B cell (primary cell): Measurements from ENCODE around the gene CD4. TPM values are rescaled to one million over a fixed set of nuclear protein-coding genes. Genes with fewer than 3 reads are reported as not detected.
A peak's percentile ranks its signal among the peaks of the same experiment; 100 is the strongest.

Experiments
- ATAC-seq: fragments of 200-7000 bp; cut with Tn5 transposase; one replicate; pipeline ENCODE4 v1.10.0; 2021; ENCODE audit warnings: low read depth, mild to moderate bottlenecking, moderate number of reproducible peaks, moderate library complexity
- CTCF ChIA-PET: fragments of 350-600 bp; sonication (Branson Sonifier 250); formaldehyde crosslinking; loops from one replicate; lab custom pipeline; 2021; ENCODE audit warnings: antibody characterized with exemption, inconsistent platforms; lab: Charles Lee
- POLR2A ChIA-PET: fragments of 350-600 bp; sonication (Branson Sonifier 250); formaldehyde crosslinking; loops from one replicate; lab custom pipeline; 2021; ENCODE audit warnings: antibody characterized with exemption; lab: Charles Lee
- DNase-seq: peaks from one replicate; pipeline ENCODE4 v3.0.0; 2013
- H2AFZ ChIP-seq: 2 replicates; pipeline ENCODE4 v1.6.1; 2012; ENCODE audit warnings: mild to moderate bottlenecking, low read depth, low read length; ENCODE audit not compliant: insufficient read depth, poor library complexity, severe bottlenecking
- H3K27ac ChIP-seq, 2 donors: 1 replicate in 1 of 2; 2 replicates in 1 of 2; pipeline ENCODE4 v1.5.1; 2012 to 2013; ENCODE audit warnings: low read length in 2 of 2, mild to moderate bottlenecking in 2 of 2, moderate library complexity in 1 of 2
- H3K27me3 ChIP-seq, 4 experiments: fragments of 200-600 bp in 1 of 4; sonication (generic) in 1 of 4; replicated peaks in 1 of 4; 1 replicate in 2 of 4; 2 replicates in 2 of 4; pipeline versions ENCODE4 v1.6.1 to v1.7.0; 2013 to 2016; ENCODE audit warnings: low read length in 3 of 4, mild to moderate bottlenecking in 2 of 4, mixed read lengths in 1 of 4, moderate library complexity in 1 of 4; ENCODE audit not compliant: insufficient read depth in 4 of 4, control insufficient read depth in 3 of 4; ENCODE audit errors: control extremely low read depth in 1 of 4
- H3K36me3 ChIP-seq, 2 experiments: replicated peaks in 1 of 2; 1 replicate in 1 of 2; 2 replicates in 1 of 2; pipeline versions ENCODE4 v1.6.1 to v1.7.1; 2013; ENCODE audit warnings: low read length in 1 of 2; ENCODE audit not compliant: insufficient read depth in 2 of 2, control insufficient read depth in 1 of 2; ENCODE audit errors: control extremely low read depth in 1 of 2, extremely low read depth in 1 of 2
- H3K4me1 ChIP-seq, 2 donors: fragments of 200-600 bp in 1 of 2; sonication (generic) in 1 of 2; 1 replicate in 1 of 2; 2 replicates in 1 of 2; pipeline versions ENCODE4 v1.5.1 to v1.6.1; 2013 to 2017; ENCODE audit warnings: low read length in 2 of 2; ENCODE audit not compliant: control insufficient read depth in 2 of 2, insufficient read depth in 2 of 2
- H3K4me2 ChIP-seq: replicated peaks from 2 replicates; pipeline ENCODE3; 2012; ENCODE audit warnings: mild to moderate bottlenecking, low read depth, low read length; ENCODE audit not compliant: poor library complexity, severe bottlenecking
- H3K4me3 ChIP-seq, 5 experiments: fragments of 200-600 bp in 1 of 5; sonication (generic) in 1 of 5; 1 replicate in 3 of 5; 2 replicates in 2 of 5; pipeline versions ENCODE4 v1.5.1 to v1.7.0; 2011 to 2016; ENCODE audit warnings: low read length in 4 of 5, mild to moderate bottlenecking in 4 of 5, low read depth in 2 of 5, control low read depth in 1 of 5, moderate library complexity in 1 of 5; ENCODE audit not compliant: insufficient read depth in 1 of 5; ENCODE audit errors: control extremely low read depth in 1 of 5, extremely low read depth in 1 of 5
- H3K79me2 ChIP-seq: fragments of 200-600 bp; sonication (generic); one replicate; pipeline ENCODE4 v1.6.0; 2016; ENCODE audit warnings: low read length; ENCODE audit not compliant: control insufficient read depth, insufficient read depth
- H3K9ac ChIP-seq: fragments of 200-600 bp; sonication (generic); 2 replicates; pipeline ENCODE4 v1.6.1; 2017; ENCODE audit warnings: mild to moderate bottlenecking, low read length, moderate library complexity
- H3K9me3 ChIP-seq, 3 donors: one replicate each; pipeline versions ENCODE4 v1.6.1 to v1.7.1; 2013; ENCODE audit warnings: low read length in 2 of 3; ENCODE audit not compliant: control insufficient read depth in 2 of 3, insufficient read depth in 1 of 3; ENCODE audit errors: control extremely low read depth in 1 of 3
- H4K20me1 ChIP-seq: 2 replicates; pipeline ENCODE4 v1.6.0; 2012; ENCODE audit warnings: mild to moderate bottlenecking, low read length; ENCODE audit not compliant: insufficient read depth, control insufficient read depth, poor library complexity, severe bottlenecking
- H3K27ac Mint-ChIP-seq: one replicate; pipeline ENCODE4 v1.8.0; 2021; ENCODE audit warnings: mixed read lengths
- H3K27me3 Mint-ChIP-seq: one replicate; pipeline ENCODE4 v1.8.0; 2021; ENCODE audit warnings: mixed read lengths
- H3K4me1 Mint-ChIP-seq: one replicate; pipeline ENCODE4 v1.8.0; 2021; ENCODE audit warnings: mixed read lengths
- H3K4me3 Mint-ChIP-seq: one replicate; pipeline ENCODE4 v1.8.0; 2021; ENCODE audit warnings: mixed read lengths
- H3K9me3 Mint-ChIP-seq: one replicate; pipeline ENCODE4 v1.8.0; 2022; ENCODE audit warnings: mixed read lengths; ENCODE audit not compliant: insufficient read depth
- EZH2 ChIP-seq: IDR thresholded peaks from 2 replicates; pipeline ENCODE4 v1.6.1; 2012; ENCODE audit warnings: borderline replicate concordance, low read depth, mild to moderate bottlenecking, moderate library complexity, low read length; ENCODE audit not compliant: insufficient read depth, poor library complexity, severe bottlenecking
- WGBS: methylation state at CpG from one replicate; pipeline ENCODE4 v1.1.5; 2013; ENCODE audit warnings: missing lambda C conversion rate; ENCODE audit not compliant: insufficient coverage; 5-methylcytosine and 5-hydroxymethylcytosine counted together
- intact Hi-C: fragments of 100-400 bp; cut with micrococcal nuclease; formaldehyde crosslinking; loops from one replicate; pipeline ENCODE4 v1.10.0; 2022
- polyA plus RNA-seq: library from polyadenylated mRNA; depleted of rRNA; stranded (reverse); fragments of >200 nt; gene quantifications from 2 replicates; pipeline ENCODE4 v1.2.3, GENCODE V29; 2012
- total RNA-seq, 2 donors: library from RNA; stranded (reverse); fragments of 120-200 nt in 1 of 2; gene quantifications; 1 replicate in 1 of 2; 2 replicates in 1 of 2; pipeline versions ENCODE4 v1.2.3 to v1.2.4, GENCODE V29; 2013 to 2022
- TF ChIP-seq, protein P1 (sequence below): fragments of 200-600 bp; IDR thresholded peaks from one replicate; pipeline ENCODE4 v1.8.0; 2022; ENCODE audit warnings: antibody characterized with exemption, mild to moderate bottlenecking

The CD4 gene
- total and polyA plus RNA-seq, 2 donors (not counting 1 experiment from before 2014, with no cell fraction given), result 0.49 to 2.2 TPM

DNA sequence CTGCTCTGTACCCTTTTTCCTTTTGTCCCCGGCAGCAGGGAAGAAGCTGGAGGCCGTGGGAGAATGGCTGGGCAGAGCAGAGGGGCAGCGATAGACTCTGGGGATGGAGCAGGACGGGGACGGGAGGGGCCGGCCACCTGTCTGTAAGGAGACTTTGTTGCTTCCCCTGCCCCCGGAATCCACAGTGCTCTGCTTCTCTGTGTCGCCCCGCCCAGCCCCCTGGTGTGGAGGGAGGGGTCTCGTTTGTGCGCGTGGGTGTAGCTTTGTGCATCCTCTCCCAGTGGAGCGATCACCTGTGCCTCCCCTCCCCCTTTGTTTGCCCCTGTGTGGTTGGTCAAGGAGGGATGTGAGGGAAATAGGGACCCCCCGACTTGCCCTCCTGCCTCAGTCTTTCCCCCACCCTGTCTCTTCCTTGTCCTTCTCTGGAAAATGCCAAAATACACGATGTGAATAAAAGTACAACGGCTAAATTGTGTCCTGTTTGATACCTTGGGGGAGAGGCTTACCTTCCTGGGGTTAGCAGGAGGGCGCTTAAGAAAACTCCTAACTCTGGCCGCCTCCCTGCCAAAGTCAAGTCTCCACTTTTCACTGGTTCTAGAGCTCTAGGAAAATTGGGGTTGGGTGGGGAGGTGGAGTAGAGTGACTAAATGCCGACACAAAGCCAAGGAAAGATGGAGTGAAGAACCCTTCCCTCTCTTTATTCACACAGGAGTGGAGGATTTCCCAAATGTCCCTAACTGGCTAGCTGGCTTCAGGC lies 77.0 kb downstream of the CD4 start:
- peak overlapping the region in 4 of 5 experiments; percentile 64 to 88 (median 76) for H3K4me3 ChIP-seq

More for the DNA sequence above, 77.0 kb downstream of the CD4 start:
- Histone ChIP-seq H3K27ac (peak overlapping the region; percentile 70 to 77), H3K9ac (peak overlapping the region; percentile 89), H3K4me1 (peaks cover 23 to 28% of the 10 kb centered on the region in 2 donors), H3K79me2 (peaks cover 12% of the 10 kb centered on the region), H2AFZ (peak overlapping the region; percentile 92), H3K27me3 (no peaks in the 10 kb centered on the region), H3K4me2 (peak overlapping the region; percentile 97), H4K20me1 (peaks cover 35% of the 10 kb centered on the region), H3K9me3 (no peaks in the 10 kb centered on the region), H3K36me3 (peaks cover 0 to 45% of the 10 kb centered on the region in 2 experiments)
- no peak for ATAC-seq
- no peaks in the 10 kb centered on the region for H3K9me3 Mint-ChIP-seq
- ChIA-PET POLR2A (interaction anchor here (0.5 to 5.5 kb wide), 4 partner anchors 13 to 241 kb away, joined by 3 to 49 read pairs (median 7); partner anchors contain the start of genes CDCA3 and USP5), CTCF (interaction anchor here (1.4 to 11.8 kb wide), 6 partner anchors 14 to 242 kb away, joined by 3 to 136 read pairs (median 6); partner anchors contain the start of genes C1RL, CDCA3 and USP5)
- DNase-seq, result no peak
- WGBS, result 92% methylated on average over 9 of the region's 19 CpGs
- H3K27me3 Mint-ChIP-seq, result no peaks in the 10 kb centered on the region
- intact Hi-C loops, result no loop called here
- no peak for TF ChIP-seq EZH2
- TF ChIP-seq, protein P1, sequence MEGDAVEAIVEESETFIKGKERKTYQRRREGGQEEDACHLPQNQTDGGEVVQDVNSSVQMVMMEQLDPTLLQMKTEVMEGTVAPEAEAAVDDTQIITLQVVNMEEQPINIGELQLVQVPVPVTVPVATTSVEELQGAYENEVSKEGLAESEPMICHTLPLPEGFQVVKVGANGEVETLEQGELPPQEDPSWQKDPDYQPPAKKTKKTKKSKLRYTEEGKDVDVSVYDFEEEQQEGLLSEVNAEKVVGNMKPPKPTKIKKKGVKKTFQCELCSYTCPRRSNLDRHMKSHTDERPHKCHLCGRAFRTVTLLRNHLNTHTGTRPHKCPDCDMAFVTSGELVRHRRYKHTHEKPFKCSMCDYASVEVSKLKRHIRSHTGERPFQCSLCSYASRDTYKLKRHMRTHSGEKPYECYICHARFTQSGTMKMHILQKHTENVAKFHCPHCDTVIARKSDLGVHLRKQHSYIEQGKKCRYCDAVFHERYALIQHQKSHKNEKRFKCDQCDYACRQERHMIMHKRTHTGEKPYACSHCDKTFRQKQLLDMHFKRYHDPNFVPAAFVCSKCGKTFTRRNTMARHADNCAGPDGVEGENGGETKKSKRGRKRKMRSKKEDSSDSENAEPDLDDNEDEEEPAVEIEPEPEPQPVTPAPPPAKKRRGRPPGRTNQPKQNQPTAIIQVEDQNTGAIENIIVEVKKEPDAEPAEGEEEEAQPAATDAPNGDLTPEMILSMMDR, result no peak
- peak overlapping the region; percentile 97 for H3K27ac Mint-ChIP-seq
- peak overlapping the region; percentile 96 for H3K4me3 Mint-ChIP-seq
- H3K4me1 Mint-ChIP-seq, result peaks cover 38% of the 10 kb centered on the region
